Ecto neural progenitor cell (in vitro differentiated cells): Measurements from ENCODE around the gene BPIFB1.

Experiments used
- DNase-seq: peaks from one replicate; pipeline ENCODE4 v3.0.0-alpha.2; 2018; ENCODE audit warnings: low spot score

Gene BPIFB1

DNA sequence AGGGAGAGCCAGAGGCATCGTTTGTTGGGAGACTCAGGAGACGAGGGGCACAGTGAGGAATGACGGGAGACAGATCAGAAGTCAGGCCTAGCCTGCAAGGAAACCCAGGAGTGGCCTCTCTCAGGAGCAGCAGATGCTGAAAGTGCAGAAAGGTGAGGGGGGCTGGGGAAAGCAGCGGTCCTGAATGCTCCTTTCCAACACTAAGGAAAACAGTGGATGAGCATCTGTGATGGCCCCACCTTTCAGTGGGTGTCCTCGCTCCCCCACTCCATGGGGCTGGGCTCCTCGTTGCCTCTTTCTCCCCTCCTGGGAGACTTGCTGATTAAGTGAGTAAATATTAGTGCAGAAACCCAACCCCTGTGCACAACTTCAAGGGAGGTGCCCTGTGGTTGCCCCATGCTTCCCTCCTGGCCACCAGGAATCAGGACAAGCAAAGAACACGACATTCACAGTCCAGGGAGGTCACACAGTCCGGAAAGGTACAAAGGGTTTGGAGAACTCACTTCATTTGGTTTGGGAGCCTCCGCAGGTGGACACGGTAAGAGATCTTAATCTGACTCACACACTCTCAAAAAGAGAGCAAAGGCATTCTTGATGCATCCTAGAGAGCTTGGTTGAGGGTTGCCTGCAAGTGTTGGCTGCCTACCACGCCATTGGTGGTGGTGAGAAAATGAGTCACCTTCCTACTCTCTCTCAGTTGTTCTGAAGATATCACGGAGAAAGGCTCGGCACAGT is 9.7 kb upstream of the BPIFB1 start:
- DNase-seq: no peak

DNA sequence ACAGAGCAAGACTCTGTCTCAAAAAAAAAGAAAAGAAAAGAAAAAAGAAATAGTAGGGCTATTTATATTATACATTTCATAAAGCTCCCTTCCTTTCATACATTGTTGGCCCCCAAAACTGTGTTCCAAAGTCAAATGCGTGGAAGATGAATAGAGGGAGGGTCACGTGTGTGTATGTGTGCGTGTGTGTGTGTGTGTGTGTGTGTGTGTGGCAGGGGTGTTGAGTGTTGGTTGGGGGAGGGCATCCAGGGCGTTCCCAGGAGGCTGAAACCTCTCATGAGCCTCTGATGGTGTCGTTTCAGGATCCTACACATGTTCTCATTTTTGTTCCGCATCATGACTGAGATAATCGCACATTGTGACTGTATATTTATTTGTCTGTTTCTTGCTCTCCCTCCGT is 7.8 kb upstream of the BPIFB1 start:
- DNase-seq: no peak

DNA sequence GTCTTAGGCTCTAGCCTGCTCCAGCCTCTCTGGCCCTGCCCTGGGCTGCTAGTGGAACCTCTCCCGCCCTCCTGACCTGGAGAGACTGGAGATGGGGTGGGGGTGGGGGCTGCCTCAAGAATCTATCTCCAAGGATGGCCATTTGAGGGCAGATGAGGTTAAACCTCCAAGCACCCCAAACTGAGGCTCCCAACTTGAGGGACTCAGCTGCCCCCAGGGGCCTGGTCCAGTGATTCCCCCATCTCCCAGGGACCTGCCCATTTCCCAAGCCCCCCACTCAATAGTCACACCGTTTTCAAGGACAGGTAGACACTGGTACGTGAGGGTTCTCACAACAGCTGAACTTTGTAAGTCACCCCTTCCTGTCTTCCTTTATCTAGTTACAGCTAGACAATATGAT is 7.1 kb upstream of the BPIFB1 start:
- DNase-seq: no peak

DNA sequence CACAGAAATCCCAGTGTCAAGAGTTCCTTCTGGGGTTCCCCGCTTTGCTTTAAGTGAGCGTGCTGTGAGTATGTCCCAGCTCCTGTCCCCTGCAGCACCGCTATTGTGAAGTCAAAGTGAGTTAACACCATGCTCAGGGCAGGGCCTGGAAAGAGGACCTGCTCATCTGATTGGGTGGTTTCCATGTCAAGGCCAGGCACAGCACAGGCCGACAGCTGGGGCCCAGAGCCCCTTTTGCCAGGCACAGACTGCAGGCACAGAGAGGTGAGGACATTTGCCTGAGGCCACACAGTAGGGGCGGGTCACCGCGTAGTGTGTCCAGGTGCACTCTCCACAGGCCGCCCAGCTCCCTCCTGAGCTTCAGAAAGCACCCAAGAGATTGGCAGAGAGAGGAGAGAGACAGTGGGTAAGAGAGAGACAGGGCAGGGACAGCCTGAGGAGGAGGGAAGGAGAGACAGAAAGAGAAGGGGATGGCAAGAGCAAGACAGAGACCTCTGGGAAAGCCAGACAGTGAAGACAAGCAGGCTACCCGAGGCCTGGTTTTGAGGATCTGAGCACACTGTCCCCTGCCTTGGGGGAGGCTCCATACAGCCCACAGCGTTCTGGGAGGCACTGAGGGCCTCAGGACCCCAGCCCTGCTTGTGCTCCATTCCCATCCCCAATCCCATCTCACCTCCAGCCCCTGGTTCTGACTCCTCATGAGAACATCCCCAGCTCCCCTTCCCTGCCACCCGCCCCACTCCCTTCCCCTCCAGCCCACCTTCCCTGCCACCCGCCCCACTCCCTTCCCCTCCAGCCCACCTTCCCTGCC is 6.5 kb upstream of the BPIFB1 start:
- DNase-seq: no peak

DNA sequence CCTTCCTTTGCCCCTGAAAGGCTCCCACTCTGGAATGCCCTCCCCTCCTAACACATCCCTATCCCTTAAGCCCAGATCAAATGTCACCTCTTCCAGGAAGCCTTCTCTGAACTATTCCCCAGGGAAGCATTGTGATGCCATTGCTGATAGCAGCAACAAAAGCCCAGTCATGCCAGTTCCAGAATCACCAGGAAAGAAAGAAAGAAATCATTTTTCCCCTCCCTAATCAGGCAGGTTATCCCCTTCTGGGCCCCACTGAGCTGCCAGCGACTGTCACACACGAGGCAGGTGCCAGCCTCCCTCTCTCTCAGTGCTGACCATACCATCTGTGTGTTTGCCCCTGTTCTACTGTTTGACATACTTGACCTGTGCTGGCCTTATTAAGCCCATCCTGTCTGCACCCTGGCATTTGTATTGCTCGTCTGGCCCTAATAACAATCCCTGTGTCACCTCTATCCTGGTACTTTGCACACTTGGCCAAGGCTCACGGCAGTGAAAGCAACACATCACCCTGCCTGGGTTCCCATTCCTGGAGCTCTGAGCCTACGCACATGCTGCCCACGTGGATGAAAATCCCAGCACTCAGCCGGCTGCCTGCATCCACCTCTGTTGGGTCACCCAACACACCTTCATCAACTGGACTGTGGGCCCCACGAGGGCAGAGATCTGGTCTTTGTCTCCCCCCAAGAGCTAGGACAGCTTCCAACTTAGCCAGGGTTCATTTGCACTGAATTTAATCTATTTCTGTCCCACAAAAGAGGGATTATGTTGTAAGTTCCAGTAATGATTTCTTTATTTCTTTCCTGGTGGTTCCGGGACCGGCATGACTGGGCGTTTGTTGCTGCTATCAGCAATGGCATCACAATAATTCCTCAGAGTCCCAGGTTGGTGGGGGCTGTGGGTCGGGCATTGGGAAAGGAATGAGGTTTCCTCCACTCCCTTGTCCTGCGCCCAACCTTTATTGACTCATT is 5.3 kb upstream of the BPIFB1 start:
- no peak for DNase-seq

DNA sequence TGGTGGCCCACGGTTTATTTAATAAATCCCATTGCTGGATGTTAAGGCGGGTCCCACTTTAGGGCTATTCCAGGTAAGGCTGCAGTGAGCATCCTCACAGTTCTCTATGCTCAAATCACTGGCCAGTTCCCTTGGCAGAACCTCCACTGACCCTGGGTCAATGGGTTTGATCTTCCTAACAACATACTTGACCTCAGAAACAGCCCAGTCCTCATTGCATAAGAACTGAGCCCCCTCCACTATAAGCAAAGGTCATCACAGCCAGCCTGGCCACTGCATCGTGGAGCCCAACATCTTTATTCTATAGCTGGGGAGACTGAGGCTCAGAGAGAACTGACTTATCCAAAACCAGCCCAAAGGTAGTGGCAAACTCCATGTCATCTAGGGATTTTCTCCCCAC is 4.3 kb upstream of the BPIFB1 start:
- no peak for DNase-seq

DNA sequence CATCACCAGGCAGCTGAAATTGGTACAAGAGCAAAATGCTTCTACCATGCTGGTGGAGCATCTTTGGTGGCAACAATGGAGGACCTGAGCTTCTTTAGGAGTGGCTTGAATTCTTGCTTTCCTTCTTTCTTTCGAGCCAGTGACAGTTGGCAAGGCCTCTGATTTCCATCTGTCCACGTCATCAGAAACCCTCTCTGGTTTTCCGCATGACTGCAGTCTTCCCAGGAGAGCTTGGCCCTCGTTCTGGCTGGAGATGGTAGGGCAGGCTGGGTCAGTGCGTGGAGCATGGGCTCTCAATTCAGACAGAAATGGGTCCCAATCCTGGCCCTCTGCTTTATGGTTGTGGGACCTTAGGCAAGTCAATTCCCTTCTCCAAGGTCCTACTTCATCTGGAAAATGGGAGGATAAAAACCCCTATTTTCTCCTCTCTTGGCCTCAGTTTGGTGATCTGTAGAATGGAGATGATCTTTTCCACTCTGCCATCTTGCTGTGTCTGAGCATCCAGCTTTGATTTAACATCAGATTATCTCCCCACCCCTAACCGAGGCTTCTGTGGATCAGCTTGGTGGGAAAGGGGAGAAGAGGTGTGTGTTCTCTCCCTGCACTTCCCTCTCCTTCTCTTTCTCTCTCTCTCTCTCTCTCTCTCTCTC is 3.6 kb upstream of the BPIFB1 start:
- DNase-seq: no peak

DNA sequence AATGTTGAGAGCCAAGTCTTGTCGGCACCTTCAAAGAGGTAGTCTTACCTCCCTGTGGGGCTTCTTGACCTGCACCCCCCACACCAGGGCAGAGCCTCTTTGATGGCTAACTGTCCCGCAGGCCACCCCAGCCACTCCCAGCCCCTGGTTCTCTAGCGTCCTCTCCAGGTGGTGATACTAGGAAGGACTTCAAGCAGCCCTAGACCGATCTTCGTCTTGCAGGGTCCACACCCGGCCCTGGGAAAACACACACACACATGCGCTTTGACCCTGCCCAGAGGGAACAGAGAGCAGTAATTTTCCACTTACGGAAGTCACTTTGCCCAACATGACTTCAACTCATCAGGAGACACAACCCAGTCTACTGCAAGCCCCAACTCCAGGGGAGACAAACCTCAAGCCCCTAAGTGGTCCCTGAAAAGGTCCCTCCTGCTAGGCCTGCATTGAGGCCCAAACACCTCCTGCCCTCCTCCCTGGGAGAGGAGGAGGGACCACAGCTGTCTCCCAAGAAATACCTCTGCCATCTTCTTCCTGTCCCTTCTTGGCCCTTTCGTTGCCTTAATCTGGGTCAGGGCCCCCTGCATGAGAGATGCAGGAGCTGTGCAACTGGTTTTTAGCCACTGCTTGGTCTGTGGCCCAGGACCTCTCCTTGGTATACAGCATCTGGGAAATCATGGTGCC is 2.9 kb upstream of the BPIFB1 start:
- DNase-seq: no peak

DNA sequence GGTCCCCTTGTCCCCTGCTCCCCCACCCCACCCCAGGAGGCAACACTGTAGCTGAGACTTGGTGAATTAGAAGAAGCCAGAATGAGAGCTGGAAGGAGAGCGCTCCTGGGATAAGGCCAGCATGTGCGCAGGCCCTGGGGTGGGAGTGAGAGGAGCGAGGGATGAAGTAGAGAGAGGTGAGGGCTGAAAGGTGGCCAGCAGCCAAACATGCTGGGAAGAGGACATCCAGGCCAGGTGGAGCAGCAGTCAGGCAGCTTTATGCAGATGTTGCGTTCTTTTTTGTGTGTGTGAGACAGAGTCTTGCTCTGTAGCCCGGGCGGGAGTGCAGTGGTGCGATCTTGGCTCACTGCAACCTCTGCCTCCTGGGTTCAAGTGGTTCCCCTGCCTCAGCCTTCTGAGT is 2.2 kb upstream of the BPIFB1 start:
- no peak for DNase-seq

DNA sequence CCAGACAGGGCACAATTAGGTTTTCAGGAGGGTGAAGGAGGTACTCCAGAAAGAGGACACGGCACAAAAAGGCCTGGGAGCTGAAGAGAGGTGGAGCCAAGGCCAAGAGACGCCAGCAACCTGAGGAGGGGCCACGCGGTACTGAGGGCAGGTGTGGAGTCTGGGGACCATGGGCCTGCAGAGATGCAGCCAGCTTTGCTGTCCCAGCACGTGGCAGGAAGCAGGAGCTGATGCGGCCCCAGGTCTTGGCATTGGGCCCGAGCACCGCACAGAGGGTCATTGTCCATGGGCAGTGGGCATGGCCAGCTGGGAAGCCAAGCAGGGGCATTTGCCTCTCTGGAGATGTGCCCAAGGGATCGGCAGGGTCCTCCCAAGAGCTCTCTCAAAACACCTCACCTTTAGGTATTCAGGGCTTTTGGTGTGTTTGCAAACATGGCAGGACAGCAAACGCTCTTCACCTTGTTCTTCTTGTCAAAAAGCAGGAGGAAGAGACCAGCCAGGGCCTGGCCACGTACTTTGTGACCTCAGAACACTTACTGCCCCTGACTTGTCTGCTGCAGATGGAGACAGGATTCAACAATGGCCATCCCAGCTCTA is 1.4 kb upstream of the BPIFB1 start:
- no peak for DNase-seq

DNA sequence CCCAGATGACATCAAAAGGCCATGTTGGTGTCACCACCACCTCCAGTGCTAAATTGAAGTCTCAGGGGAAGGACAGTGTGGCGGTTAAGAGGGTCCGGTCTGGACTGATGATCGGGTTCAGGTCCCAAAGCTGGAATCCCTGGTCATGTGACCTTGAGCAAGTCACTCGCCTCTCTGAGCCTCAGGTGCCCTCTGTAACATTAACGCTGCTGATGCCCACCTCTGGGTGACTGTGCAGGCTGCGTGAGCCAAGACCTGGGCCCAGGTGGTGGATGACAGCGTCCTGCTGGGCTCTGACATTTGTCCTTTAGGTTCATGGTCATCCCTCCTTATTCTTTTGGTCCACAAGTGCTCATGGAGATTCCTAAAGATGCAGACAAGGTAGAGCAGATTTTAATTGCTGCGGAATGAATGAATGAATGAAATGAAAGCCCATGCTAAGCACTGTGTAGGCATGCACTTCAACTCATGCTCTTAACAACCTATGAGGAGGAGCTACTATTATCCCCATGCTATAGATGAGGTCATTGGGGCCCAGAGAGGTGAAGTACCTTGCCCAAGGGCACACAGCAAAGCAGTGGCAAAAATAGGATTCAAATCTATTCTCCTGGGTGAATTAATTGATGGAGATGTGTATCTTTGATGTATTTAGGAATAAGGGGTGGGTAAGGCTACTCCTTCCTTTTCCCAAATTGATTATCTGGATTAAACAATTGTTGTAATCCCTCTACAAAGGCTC is 649 bp upstream of the BPIFB1 start:
- no peak for DNase-seq

DNA sequence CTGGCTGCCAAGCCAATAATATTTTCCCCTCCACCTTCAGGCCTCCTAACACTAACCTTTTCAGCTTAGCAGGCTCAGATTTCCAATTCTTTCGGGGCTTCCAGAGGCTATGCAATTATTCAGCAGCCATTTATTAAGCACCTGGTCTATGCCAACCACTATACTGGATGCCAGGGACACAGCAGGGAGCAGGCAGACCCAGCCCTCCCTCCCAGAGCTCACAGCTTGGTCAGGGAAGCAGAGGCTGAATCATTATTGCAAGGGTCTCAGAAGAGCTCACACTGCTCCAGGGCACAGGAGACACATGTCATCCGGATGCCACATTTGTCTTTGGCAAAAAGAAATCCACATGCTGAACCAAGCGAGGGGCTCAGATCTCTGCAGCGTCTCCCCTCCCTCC is 1.3 kb downstream of the BPIFB1 start:
- no peak for DNase-seq

DNA sequence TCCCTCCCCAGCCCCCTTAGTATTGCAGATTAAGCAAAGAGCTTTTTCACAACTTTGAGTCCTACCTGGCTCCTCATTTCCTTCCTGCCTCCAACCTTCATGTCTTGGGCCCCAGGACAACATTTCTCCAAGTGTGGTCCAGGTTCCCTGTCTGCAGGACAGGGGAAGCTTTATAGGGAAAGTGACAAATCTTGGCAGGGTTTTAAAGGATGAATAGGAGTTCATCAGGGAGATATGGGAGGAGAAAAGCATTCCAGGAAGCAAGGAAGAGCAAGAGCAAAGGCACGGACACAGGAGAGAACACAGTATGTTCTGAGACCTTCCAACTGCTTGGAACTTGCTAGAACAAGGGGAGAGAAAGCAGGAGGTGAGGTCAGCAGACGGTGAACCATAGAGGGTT is 1.9 kb downstream of the BPIFB1 start:
- DNase-seq: no peak

DNA sequence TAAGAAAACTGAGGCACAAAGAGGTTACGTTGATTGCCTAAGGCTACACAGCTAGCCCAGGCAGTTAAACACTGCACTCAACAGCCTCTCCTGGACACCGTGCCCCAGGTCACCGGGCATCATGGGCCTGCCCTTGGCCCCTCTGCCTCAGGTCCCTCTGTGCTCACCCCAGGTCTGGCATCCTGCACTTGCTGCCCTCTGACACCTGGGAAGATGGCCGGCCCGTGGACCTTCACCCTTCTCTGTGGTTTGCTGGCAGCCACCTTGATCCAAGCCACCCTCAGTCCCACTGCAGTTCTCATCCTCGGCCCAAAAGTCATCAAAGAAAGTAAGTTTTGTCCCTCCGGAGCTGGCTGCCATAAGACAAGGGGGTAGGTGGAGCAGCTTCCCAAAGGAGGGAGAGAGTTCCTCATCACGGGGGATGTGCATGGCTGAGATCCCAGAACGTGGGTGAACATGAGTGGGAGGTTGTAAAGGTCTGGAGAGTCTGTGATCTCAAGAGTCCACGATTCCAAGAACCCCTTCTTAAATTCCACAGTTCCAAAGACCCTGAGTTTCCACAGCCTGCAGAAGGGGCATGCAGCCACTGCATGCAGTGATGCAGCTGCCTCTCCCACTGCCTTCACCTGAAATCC is 3.0 kb downstream of the BPIFB1 start:
- DNase-seq: no peak

DNA sequence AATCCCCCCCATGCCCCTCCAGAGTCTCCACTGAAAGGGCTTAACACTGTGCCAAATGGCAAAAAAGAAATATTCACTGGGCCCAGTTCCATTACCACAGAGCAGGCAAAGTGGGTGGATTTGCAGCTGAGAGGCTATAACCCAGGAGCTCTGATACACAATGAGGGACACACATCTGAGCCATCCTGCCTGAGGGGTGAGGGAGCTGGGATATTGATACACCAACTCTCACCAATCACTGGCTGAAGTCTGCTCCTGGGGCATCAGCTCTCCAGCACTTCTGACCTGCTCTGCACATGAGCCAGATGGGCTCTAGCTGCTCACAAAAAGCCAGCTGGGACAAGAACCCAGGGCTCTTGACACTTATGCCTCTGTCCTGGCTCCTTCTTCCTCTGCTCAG is 4.9 kb downstream of the BPIFB1 start:
- no peak for DNase-seq

DNA sequence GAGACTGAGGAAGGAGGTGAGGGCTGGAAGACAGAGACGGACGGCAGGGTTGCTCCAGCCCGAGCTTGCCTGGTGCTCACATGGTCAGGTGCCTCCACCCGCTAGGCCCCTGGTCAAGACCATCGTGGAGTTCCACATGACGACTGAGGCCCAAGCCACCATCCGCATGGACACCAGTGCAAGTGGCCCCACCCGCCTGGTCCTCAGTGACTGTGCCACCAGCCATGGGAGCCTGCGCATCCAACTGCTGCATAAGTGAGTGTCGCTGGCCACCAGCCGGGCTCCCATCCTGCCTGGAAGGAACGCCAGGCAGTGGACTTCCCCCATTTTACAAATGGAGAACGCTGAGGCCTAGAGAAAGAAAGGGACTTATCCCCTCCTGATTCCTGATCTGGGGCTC is 7.8 kb downstream of the BPIFB1 start:
- DNase-seq: no peak

DNA sequence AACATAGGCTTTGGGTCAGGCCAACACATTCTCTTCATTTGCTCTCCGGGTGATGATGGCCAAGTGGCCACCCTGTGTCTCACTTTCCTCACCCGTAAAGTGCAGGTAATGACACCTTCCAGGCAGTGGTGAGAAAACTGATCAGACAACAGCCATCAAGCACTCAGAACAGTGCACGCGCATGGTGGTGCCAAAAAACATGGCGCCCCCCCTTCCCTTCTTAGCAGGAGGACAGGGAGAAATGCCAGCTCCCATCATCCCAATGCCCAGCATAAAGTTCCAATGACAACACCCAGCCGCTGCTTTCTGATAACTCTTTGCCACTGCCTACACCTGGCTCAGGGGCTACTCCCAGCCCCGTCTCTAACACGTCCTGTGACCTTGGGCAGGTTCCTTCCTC is 8.4 kb downstream of the BPIFB1 start:
- DNase-seq: no peak

DNA sequence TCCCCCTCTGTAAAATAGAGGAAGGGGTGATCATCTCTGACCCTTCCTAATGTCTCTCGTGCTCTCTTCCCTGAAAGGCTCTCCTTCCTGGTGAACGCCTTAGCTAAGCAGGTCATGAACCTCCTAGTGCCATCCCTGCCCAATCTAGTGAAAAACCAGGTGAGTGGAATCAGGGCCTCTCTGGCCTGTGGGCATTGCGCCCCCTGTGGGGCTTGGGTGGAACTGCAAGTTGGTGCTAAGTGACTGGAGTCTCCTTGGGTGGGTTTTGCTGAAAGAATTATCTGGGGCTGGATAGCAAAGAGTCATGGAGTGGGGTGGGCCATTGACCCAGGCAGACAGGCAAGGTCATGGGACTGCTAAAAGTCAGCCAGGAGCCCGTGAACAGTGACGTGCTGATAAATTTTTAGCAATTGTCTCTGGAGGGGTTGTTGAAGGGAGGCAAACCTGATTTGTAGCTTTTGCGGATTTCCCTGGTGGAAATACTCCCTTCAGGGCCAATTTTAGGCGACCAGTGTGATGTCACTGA is 8.9 kb downstream of the BPIFB1 start:
- DNase-seq: peak; percentile 85

DNA sequence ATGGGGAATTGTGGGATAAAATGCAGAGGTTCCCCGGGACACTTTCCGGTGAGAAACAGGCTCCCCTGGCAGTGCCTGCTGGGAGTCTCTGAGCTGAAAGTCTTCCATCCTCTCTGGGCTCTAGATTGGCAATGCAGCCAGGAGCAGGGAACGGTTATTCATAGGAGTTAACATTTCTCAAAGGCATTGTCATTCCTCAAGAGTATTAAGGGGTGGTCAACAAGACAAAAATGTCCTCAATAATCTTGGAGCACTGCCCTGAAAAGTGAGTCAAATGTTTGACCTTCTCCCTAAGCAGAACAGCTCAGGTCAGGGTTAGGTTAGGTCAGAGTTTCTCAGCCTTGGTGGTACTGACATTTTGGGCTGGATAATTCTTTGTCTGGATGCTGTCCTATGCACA is 13.2 kb downstream of the BPIFB1 start:
- no peak for DNase-seq

DNA sequence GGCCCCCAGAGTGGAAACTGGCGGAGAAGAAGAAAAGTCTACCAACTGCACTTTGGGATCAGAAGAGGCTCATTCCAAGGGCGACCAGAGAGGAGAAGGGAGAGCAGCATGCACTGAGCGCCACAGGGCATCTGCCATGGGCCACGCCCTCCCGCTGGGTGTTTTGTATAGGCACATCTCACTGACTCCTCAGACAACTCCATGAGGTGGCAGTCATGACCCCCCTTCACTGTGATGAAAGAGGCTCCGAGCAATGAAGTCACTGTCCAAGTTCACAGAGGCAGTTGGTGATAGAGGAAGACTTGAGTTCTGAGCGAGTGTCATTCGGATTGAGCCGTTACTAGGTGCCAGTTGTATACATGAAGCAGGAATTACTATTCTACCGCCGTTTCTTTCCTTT is 15.4 kb downstream of the BPIFB1 start:
- no peak for DNase-seq
